Germinal center (tissue), 1 donor: ENCODE data around the gene MED19.
"Not testable (repeated sequence)": the region's sequence is repeated elsewhere in the genome, so short reads cannot be mapped to it uniquely, and the experiment has no call there.

ENCODE experiments used
- DNase-seq: peaks from one replicate; pipeline ENCODE4 v3.0.0; 2012; ENCODE audit warnings: mixed read lengths, low spot score

MED19 gene

GRCh38 chr11:57711414-57712255, at the start of gene MED19:
TSS of gene MED19 (minus strand) at chr11:57712215. CDS start at chr11:57712179, 36 bp downstream.
- DNase-seq: peak; percentile 87

- no peak for DNase-seq
Observed at GRCh38 chr11:57758174-57758573, 46.2 kb upstream of the MED19 start.

- no peak for DNase-seq
Observed at GRCh38 chr11:57752954-57753353, 40.9 kb upstream of the MED19 start.

- peak; percentile 16 for DNase-seq
Observed at GRCh38 chr11:57751676-57752253, 39.8 kb upstream of the MED19 start, which contains the start of gene BTBD18. TSS of gene BTBD18 (minus strand) at chr11:57751819. CDS start at chr11:57751188, 631 bp downstream.

- no peak for DNase-seq
Observed at GRCh38 chr11:57751176-57751575, 39.2 kb upstream of the MED19 start.

- no peak for DNase-seq
Observed at GRCh38 chr11:57746920-57747319, 34.9 kb upstream of the MED19 start.

- DNase-seq: no peak
Observed at GRCh38 chr11:57745206-57745605, 33.2 kb upstream of the MED19 start.

GRCh38 chr11:57744357-57744756, 32.3 kb upstream of the MED19 start:
- no peak for DNase-seq

- DNase-seq: no peak
Observed at GRCh38 chr11:57742087-57742452, 30.1 kb upstream of the MED19 start.

GRCh38 chr11:57741132-57742086, 29.4 kb upstream of the MED19 start, which contains the start of gene SELENOH:
TSS of gene SELENOH (plus strand) at chr11:57741491. CDS start at chr11:57741596, 105 bp downstream.
- peak; percentile 90 for DNase-seq

GRCh38 chr11:57735619-57736298, 23.7 kb upstream of the MED19 start:
- DNase-seq: no peak

GRCh38 chr11:57732661-57733060, 20.6 kb upstream of the MED19 start:
- no peak for DNase-seq

GRCh38 chr11:57729479-57729878, 17.5 kb upstream of the MED19 start:
- DNase-seq: peak; percentile 26

GRCh38 chr11:57728829-57729228, 16.8 kb upstream of the MED19 start:
- DNase-seq: no peak

GRCh38 chr11:57727185-57727584, 15.2 kb upstream of the MED19 start:
- no peak for DNase-seq

- DNase-seq: not testable (repeated sequence)
Observed at GRCh38 chr11:57716726-57717125, 4.7 kb upstream of the MED19 start.

GRCh38 chr11:57713835-57714234, 1.8 kb upstream of the MED19 start:
- DNase-seq: no peak

- DNase-seq: peak; percentile 93
Observed at GRCh38 chr11:57712256-57713150, 488 bp upstream of the MED19 start, which contains the start of gene TMX2. TSS of gene TMX2 (plus strand) at chr11:57712593. CDS start at chr11:57712619, 26 bp downstream.

GRCh38 chr11:57709802-57710367, 2.1 kb downstream of the MED19 start:
- no peak for DNase-seq

- DNase-seq: not testable (repeated sequence)
Observed at GRCh38 chr11:57705432-57705831, 6.6 kb downstream of the MED19 start.
